OCI-M1 (cell line): ENCODE data around the gene ECM2.

Experiments
- DNase-seq: peaks from one replicate; lab custom pipeline; 2025; lab: John Stamatoyannopoulos, UW

The ECM2 gene

DNA sequence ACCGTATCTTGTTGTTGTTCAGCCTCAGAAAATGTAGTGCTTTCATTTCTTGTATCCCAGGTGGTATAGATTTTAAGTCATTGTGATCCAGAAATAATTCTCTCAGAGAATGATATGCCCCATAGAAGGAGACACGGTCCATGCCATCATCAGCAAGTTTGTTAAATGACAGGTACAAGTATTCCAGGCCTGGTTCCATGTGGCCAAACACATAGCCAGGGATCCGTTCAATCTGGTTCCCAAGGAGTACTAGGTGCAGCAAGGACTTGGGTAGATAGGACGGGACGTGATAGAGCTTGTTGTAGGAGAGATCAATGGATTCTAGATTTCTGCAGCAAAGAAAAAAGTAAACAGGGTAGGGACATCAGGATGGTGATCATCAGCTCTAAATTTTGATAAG lies 35.1 kb downstream of the ECM2 start:
- no peak for DNase-seq

DNA sequence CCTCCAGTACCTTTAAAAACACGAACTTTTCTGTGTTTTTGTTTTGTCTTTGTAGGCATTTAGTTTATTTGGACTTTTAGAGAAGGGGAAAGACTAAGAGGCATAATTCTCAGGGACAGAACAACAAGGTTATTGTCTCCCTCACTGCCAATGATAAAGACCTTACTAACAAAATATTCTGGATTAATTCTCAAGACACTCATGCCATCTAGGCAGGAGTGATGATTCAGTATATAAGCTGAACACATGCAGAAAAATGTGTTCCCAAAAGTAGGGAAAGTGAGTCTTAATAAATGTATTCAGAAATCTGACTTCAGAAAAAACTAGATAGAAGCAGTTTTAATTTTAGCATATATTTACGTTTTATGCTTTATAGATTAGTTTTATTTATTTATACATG lies 36.1 kb downstream of the ECM2 start:
- no peak for DNase-seq

DNA sequence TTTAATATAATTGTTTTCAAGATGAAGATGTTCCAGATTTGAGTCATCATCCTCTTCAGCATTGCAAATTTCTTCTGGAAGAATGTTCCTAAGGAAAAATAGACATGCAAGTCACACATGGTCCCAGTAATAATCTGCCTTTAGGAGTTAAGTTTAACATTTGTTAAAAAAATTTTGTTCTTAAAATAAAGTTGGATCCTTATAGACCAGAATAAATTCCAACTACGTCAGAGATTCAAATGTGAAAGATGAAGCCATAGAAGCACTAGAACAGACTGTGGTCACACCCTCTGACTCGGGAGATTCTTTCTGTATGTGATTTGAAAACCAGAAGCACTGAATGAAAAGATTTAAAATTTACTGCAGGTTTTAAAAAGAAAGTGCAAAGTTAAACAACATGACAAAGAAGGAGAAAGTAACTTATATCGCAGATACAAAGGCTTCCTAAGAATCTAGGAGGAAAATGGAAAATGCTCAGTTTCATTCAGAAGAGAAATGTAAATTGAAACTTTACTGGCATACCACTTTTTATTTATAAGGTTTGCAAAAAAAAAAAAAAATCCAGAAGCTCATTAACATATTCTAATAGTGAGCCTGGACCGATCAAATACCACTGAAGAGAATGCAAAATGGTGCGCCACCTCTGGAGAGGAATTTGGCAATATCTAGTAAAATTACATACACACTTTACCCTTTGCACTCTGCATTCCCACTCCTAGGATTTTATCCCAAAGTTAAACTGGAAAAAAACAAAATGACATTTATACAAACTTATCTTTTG lies 39.2 kb downstream of the ECM2 start:
- DNase-seq, result no peak

DNA sequence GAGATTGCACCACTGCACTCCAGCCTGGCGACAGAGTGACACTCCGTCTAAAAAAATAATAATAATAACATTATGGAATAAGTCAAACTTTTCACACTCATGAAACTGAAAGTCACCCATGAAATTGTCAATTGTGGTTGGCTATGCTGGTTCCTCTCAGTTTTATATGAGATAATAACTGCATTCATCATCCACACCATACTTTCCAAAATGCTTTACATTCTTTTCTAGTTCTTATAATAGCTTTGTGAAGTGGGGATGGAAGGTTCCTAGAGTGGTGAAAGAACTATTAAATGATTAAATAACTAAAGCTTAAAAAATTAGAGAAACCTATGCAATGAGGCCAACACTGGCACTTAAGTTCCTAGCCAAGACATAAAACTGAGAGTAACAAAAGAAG lies 40.9 kb downstream of the ECM2 start:
- no peak for DNase-seq

DNA sequence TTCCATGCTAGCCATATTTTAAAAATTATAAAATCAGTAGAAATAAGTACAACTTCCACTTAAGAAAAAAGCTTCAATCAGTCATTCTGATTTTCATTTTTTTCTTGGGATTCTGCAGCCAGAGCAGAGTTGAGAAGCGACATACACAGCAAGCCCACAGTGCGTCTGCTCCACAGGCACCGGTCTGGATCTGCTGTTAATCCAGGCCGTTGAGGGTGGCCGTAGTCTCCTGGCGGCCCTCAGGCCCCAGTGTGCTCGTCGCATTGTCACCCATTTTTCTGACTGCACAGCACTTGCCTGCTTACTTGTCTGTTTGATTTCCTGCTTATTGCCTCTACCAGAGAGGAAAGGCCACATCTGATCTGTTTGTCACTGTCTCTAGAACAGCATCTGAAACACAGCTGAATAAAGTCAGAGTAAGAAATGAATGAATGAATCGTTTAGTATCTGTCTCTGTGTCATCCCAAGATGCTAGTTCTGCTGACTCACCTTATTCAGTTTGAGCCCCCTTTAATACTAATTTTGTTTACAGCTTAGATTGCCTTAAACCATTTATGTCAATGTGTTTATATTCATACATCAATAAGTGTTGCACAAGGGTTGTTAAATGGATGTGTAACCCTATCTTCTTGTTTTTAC lies 41.9 kb downstream of the ECM2 start:
- no peak for DNase-seq

DNA sequence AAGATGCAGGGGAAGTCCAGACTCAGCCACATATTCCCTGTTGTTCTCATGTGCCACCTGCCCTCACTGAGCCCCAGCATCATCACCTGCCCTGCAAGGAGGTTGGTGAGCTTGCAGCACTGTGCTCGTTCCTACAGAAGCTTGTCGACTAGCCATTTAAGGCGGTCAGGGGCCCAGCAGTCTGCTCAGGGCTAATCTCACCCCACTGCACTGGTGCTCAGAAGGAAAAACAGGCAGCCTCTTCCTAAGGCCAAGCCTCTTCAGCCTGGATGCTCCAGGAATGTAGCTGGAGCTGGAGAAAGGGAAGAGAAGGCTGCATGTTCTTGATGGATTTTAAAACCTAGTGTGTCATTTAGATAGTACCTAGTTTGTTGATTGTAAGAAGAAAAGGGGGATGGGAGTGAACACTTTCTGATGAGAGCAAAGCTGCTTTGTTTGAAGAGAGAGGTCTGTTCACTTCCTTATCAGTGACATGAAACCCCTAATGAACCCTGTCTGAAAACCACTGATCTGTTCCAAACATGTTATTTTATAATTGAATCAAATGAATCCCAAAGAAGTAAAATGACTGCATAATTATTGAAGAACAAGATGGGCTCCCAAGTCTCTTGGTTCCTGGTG lies 42.9 kb downstream of the ECM2 start:
- no peak for DNase-seq

DNA sequence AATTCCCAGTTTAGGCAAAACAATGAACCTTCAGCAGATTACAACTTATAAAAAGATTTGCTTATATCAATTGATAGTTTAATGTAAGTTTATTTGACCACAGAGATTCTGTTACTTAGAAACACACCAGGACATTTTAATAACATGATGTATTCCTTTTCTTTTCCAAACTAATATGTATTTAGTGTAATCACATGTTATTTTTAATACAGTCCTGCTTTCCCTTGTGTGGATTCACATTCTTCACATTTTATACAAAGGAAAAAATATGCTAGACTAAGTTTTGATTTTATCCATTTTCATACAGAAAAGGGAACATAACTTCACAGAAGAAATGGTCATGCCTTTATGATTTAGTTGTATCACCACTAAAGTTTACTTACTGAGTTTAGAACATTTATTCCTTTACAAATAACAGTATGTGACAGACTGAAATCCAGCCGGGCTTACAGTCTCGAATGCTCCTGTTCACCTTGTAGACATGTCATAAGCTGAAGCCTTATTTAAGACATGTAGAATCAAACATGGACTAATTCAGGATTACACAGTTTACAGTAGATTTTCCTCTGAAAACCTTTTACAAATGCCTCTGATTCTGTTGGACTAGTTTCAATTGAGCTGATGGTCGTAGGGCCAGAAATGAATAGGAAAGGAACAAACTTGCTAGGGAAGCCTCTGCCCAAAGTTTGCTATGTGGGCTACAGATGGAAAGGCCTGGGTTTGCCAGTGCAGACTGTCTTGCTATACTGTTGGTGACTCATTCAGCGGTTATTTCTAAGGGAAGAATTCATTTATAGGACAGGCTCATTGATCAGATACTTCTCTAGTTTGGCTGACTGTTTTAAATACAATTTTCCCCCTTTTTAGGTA lies 46.9 kb downstream of the ECM2 start:
- no peak for DNase-seq

DNA sequence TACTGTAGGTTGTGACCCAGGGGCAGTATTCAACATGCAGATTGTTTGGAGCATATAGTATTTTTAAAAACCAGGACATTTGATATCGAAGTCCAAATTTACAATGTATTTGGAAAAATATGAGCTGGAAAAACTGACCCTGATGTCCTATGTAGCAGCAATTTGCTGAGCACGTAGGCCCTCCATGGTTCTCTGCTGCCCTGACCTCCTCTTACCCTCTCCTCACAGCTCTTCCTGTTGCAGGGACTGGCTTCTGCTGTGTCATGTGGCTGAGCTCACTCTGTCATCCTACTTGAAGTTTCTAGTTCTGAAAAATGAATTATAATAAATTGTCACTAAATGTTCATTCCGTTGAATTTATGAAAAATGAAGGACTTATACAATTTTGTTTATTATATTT lies 49.4 kb downstream of the ECM2 start:
- no peak for DNase-seq

DNA sequence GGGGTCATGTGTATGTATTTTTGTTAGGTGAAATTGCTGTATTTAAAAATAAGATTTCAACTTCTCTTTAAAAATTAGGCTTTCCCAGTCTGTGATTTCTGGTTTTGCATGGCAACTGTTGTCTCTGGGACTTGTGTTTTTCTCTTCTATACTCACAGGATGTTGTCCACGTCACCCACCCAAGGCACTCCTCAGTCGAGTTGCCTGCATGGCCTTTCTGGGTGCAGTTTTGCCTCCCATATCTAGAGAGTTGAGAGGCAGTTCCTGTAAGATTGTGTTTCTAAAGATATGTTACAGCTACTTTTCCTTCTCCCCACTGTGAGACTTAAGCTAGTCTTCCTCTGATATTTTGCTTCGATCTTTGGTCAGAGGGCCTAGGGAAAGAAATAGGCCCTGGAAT lies 51.2 kb downstream of the ECM2 start:
- DNase-seq, result no peak

DNA sequence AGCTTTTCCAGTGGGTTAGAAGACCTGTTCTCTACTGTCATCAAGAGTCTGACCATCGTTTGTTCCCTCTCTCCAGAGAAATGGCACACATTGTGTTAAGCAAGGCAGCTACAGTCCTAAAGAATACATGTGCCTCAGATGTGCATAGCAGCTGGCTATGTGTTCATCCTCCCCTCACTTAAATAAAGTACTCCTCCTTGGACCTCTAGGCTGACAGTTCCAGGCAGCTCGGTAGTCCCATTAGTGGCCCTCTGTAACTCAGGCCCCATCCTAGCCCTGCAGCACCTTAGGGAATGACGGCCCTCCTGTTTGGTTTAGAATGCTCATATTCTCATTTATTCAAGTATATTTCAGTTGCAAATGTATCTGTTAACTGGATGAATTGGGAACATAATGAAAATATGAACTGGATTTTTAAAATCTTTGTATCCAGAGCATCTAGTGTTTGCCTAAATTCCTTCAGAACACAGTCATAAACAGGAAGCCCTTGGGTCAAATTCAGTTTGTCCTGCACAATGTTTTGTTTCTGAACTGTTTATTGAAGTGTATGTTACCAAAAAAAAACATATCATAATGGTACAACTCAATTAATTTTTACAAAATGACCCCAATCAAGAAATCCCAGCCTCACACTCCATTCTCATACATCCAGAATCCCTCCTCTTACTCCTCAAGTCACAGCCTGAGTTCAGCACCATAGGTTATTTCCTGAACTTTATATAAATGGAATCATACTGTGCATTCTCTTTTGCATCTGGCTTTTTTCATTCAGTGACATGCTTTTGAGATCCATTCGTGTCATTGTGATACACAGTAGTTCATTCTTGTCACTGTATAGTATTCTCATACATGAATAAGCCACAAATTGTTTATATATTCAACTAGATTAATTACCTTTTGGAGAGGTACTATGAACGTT lies 51.9 kb downstream of the ECM2 start:
- no peak for DNase-seq

DNA sequence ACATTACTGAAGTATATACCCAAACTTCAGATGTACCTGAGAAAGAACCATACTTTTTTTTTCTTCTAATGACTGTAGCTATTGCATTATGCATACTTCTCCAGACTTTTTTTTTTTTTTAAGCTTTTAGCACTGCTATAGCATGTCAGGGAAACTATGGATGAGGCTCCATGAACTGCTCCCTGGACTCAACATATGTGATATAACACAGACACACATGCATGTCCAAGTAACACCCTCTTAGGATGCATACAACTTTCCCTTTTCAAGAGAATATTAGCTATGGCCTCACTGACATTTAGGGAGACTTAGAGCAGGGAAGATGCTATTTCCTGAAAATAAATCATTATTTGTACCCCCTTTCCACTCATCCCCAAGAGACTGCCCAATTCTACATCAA lies 53.0 kb downstream of the ECM2 start:
- DNase-seq, result no peak

DNA sequence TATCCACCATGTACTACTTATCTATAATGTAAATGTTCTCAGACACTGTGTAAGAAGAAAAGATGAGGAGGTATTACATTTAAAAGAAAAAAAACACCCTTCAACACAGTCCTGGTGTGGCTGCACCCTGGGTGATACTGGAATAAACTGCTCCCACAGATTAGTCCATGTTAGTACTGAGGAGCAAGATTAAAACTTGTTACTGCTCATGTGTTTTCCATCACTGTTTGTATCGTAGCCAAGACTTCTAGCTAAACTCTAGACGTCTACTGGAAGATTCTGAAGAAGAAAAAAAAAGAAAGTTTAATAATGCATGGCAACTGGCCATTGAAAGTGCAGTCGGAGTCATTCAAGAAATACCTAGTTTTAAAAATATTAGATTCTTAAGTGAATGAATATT lies 53.5 kb downstream of the ECM2 start, which contains the start of gene ASPN:
Gene ASPN (minus strand): TSS at position 178 of the 400 bp plus-strand sequence.
- no peak for DNase-seq

DNA sequence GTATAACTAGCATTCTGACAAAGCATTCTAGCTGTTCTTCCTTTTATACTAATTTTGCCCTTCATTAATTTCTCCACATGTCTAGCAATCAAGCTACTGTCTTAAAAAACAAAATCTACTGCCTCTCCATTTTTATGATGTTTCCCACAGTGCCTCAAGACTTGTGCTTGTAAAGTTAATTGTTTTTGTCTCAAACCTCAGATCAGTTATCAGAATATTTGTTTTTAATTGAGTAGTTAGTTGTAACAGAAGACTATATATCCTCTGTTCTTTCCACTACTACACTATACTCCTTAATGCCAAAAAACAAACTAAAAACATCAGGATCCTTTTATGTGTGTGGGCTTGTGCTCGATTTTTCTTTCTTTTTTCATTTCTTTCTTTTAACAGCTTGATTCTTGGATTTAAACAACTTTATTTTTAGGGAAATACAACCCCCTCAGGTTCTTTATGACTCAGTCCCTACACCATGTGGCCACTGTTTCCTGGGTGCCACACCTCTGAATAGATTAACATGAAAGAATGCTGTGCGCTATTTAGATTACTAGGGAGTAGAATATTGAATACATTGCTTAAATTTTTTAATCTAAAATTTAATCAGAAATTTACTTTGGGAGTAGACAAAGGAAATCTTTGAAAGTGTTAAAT lies 54.7 kb downstream of the ECM2 start:
- peak; percentile 35 for DNase-seq

DNA sequence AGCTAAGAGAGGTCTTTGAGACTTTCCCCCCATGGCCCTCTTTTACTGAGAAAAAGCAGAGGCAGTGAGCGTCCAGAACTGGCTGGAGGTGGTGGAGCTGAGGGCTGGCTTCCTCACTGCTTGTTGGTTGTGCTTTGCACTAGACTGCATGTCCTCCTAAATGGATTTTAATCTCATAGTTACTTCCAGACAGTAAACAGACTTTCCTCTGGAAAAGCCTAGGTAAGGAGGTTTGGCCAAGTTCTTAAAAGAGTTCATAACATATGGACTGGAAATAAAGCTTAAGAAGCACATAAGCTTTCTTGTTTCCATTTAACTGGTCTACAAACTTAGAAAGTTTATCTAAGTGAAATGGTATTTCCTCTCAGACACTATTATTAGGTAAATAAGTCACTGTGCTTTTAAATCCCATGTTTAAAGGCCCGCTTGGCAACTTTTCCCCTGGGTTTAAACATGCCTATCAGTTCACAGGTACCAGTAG lies 55.5 kb downstream of the ECM2 start:
- DNase-seq, result no peak

DNA sequence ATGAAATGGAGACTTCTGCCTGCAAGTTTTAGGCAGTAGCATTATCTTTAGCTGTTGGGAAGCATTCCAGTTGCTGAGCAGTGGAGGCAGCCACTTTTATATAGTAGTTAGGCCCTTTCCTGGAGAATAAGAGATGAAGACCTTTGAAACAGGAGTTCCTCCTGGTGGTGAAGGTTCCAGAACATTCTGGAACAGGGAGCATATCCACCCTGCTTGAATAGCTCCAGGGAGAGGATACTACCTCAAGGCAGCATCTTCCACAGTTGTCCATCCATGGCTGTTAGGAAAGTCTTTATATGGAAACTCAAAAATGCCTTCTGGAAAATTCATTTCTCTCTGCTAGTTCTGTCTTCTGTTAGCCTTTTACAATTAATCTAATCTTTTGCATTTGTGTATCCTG lies 56.4 kb downstream of the ECM2 start:
- no peak for DNase-seq

DNA sequence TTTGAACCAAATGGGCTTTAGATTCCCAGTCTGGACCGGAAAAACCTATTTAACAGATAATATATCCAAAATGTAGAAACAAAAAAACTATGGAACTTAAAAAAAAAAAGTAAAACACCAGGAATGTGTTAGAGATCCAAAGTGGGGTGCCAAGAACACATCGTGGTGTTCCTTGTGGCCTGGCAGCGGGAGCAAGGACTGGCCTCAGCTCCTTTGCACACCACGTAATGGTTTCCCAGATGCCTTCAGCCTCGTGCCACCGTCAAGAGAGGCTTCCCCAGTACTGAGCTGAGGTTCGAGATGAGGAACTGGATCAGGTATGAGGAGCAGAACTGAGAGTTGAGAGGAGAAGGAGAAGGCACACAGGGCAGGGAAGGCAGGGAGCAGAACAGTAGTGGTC lies 57.0 kb downstream of the ECM2 start:
- no peak for DNase-seq

DNA sequence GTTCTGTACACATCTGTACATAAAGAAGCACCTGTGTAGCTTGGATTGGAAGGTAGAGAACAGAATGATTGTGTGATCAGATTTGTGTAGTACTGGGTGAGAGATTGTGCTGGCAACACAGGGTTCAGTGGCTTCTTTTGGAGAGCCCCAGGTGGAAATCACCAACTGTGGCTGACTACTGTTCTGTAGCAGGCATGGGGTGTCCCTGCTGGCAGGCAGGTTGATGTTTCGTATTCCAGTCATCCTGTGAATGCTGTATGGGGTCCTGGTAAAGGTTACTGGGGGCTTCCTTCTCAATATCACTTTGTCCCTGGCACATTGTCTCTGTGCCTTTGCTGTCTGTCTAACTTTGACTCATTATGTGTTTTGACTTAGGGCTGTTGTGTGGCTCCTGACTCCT lies 58.8 kb downstream of the ECM2 start:
- DNase-seq, result no peak

DNA sequence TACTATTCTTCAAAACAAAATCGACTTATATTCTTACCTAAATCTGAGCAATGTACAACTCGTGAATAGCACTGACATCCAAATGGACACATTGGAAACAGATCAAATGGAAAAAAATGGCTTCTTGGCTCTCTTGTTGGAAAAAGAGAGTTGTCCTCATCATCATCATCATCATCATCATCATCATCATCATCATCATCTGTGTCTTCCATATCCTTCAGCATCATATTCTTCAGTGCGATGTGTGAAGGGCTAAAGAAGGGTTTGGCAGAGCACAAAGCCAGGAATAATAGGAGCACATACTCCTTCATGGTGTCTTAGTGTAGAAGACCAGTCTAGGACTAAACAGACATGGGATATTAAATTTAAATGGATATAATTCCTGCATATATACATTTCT lies 61.2 kb downstream of the ECM2 start:
- DNase-seq, result no peak

DNA sequence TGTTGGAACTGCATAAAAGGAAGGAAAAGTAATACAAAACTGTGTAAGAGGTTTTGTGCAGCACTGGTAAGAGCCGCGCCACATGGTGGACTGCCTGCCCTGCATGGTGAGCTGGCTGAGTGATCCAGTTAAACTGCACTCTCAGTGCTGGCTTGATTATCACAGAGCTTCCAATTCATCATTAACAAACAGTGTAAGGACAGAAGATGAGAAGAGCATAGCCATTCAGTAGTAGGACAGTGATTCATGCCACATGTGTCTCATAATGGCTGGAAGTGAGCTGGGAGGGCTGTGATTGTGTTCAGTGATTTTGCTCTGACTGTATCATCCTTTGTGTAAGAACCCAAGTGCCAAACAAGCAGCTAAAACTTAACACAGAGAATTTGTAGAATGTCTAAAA lies 67.6 kb downstream of the ECM2 start:
- no peak for DNase-seq

DNA sequence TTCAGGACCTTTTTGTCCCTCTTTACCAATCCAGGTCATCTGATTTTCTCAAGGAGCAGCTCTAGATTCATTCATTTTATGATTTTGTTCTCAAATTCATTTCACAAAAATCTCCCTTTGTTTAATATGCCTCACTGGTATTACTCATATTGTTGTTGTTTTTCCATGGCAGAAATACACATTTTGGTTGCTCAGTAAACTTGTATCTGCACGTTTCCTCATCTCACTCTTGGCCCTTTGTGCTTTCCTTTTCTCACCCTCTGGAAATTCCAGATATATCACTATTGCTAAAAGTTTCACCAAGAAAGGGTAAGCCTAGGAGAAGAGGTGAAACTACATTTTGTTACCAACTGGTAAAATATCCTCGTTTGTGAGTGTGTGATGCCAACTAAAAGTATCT lies 68.3 kb downstream of the ECM2 start:
- no peak for DNase-seq

DNA sequence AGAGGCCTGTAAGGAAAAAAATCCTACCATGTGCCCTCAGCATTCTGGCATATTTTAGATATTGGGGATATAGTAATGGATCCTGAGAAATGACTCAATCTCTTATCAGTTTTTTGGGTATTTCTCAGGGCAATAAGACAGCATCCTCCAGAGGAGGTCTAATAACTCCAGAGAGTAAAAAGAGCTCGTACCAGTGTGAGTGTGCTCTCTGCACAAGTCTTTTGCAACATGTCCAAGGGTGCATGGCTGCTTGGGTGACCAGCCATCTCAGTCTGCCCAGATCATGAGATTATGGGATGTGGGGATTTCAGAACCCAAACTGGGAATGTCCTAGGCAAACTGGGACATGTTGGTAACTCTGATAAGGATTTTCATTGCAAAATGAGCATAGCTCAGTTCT lies 68.7 kb downstream of the ECM2 start:
- DNase-seq, result no peak
